Epithelial cell of proximal tubule (primary cell): ENCODE data around the gene RIMBP2. TPM values are rescaled to one million over a fixed set of nuclear protein-coding genes. Genes with fewer than 3 reads are reported as not detected.

Experiments
- DNase-seq: peaks from one replicate; pipeline ENCODE4 v3.0.0-alpha.2; 2011; ENCODE audit warnings: low read depth
- H3K4me3 ChIP-seq: 2 replicates; pipeline ENCODE4 v1.5.1; 2011; ENCODE audit warnings: low read depth, mild to moderate bottlenecking, low read length
- CTCF ChIP-seq: conservative IDR thresholded peaks from 2 replicates; pipeline ENCODE4 v1.5.1; 2012; ENCODE audit warnings: low read depth, mild to moderate bottlenecking, low read length
- total RNA-seq: library from RNA; depleted of rRNA; stranded (reverse); fragments of >200 nt; gene quantifications from 2 replicates; pipeline ENCODE4 v1.2.3, GENCODE V29; 2015

Gene RIMBP2
- total RNA-seq, 1 donor from 2014 or later, result 0.98 TPM

DNA sequence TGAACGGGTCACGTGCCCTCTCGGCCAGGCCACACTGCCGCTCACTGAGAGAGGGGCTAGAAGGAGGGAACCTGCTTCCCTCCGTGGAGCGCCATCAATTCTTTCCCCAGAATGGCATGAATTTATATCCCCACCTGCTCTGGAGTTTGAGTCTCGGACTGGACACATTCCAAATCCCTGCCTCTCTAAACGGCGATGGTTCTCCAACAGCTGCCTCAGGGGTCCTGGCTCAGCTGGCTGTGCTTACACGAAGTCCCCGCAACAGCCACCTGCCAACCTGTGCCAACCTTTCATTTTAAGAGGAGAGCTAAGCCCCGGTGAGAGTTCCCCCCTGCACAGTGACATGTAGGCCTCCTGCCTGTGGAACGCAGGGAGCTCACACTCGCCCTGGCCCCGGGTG, 73.2 kb downstream of the RIMBP2 start:
- TF ChIP-seq CTCF, result no peak

GRCh38 chr12:130641533-130642184, 74.4 kb downstream of the RIMBP2 start:
- no peak overlapping the region for H3K4me3 ChIP-seq
- DNase-seq, result no peak
- no peak for TF ChIP-seq CTCF

More for the DNA sequence above, 73.2 kb downstream of the RIMBP2 start:
- no peak for DNase-seq
- H3K4me3 ChIP-seq, result no peak overlapping the region

DNA sequence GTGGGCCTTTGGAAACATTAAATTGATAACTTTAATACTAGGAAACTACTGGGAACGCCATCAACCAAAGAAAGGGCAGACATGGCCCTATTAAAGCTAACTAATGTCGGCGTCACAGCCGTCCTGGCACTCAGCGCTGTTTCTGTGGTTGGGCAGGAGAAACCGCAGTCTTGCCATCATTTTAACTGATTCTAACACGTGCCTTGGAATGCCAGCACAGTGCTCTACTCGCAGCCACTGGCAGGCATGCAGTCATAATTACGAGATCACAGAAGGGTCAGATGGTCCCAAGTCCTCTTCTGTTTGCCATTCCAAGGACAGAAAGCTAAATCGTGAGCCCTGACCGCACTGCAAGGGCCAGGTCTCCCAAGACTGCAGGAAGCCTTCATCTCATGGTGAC, 75.2 kb downstream of the RIMBP2 start:
- TF ChIP-seq CTCF, result no peak
- H3K4me3 ChIP-seq, result no peak overlapping the region
- no peak for DNase-seq

DNA sequence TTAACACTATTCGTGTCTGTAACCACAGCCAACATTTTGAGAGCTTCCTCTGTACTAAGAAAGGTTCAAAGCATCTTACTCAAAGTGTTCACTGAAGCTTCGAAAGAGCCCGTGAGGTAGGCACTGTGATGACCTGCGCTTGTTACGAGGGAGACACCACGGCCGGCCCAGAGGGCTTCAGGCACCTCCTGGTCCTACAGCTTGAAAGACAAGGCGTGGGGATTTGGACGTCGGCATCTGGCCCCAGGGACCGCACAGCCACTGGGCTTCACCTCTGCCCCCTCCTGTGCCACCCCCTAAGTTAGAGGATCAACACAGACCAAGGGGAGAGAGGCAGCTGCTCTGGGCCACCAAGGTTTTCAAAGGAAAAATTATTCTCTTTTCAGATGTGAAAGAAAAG, 75.6 kb downstream of the RIMBP2 start:
- TF ChIP-seq CTCF, result no peak
- no peak overlapping the region for H3K4me3 ChIP-seq
- DNase-seq, result no peak

- TF ChIP-seq CTCF, result no peak
- no peak for DNase-seq
- no peak overlapping the region for H3K4me3 ChIP-seq
These were observed 76.3 kb downstream of the RIMBP2 start for GRCh38 chr12:130639476-130640424.

- no peak for TF ChIP-seq CTCF
- no peak for DNase-seq
- no peak overlapping the region for H3K4me3 ChIP-seq
These were observed 79.7 kb downstream of the RIMBP2 start for GRCh38 chr12:130636370-130636769.
